SK-N-SH (cell line): ENCODE measurements around the gene CAPN10. TPM values are rescaled to one million over a fixed set of nuclear protein-coding genes. Genes with fewer than 3 reads are reported as not detected.

Experiments
- CTCF ChIA-PET: fragments of 300-600, 350-600 bp; formaldehyde crosslinking; extraction: SDS; loops from one replicate; lab custom pipeline; 2021; lab: Yijun Ruan, JAX
- POLR2A ChIA-PET: fragments of 350-600 bp; sonication (Branson Sonifier 250); formaldehyde crosslinking; extraction: SDS; loops from one replicate; lab custom pipeline; 2020; ENCODE audit warnings: antibody characterized with exemption, inconsistent platforms; lab: Yijun Ruan, JAX
- DNase-seq: peaks from one replicate; pipeline ENCODE4 v3.0.0; 2012
- H2AFZ ChIP-seq: fragments of 200-600 bp; sonication (generic); 2 replicates; pipeline ENCODE4 v1.8.1; 2016; ENCODE audit warnings: antibody characterized with exemption, mild to moderate bottlenecking, low read depth
- H3F3A ChIP-seq: fragments of 200-600 bp; sonication (generic); replicated peaks from 2 replicates; pipeline ENCODE3; 2016; ENCODE audit warnings: antibody characterized with exemption, mild to moderate bottlenecking; ENCODE audit not compliant: insufficient read depth
- H3K27ac ChIP-seq, 2 experiments: fragments of 200-500 bp in 1 of 2; fragments of 200-600 bp in 1 of 2; sonication (Bioruptor generic) in 1 of 2; sonication (generic), shearing (Covaris generic) in 1 of 2; 2 replicates each; pipeline versions ENCODE4 v1.5.1 to v1.6.1; 2014 to 2016; ENCODE audit warnings: low read depth in 2 of 2, inconsistent platforms in 1 of 2, low read length in 1 of 2, mild to moderate bottlenecking in 1 of 2, mixed read lengths in 1 of 2
- H3K27me3 ChIP-seq: fragments of 200-600 bp; sonication (generic), shearing (Covaris generic); 2 replicates; pipeline ENCODE4 v1.6.1; 2016; ENCODE audit warnings: mixed run types; ENCODE audit not compliant: insufficient read depth
- H3K36me3 ChIP-seq, 2 experiments: fragments of 200-500 bp in 1 of 2; fragments of 200-600 bp in 1 of 2; sonication (Bioruptor generic) in 1 of 2; sonication (generic) in 1 of 2; replicated peaks in 1 of 2; 2 replicates each; pipeline versions ENCODE3 to v1.5.1; 2014 to 2016; ENCODE audit warnings: low read length in 1 of 2, mild to moderate bottlenecking in 1 of 2; ENCODE audit not compliant: insufficient read depth in 2 of 2, control insufficient read depth in 1 of 2
- H3K4me1 ChIP-seq, 2 experiments: fragments of 200-500 bp in 1 of 2; fragments of 200-600 bp in 1 of 2; sonication (Bioruptor generic) in 1 of 2; sonication (generic), shearing (Covaris generic) in 1 of 2; 2 replicates each; pipeline versions ENCODE4 v1.5.1 to v1.6.1; 2014 to 2016; ENCODE audit warnings: low read depth in 1 of 2, low read length in 1 of 2, mixed run types in 1 of 2; ENCODE audit not compliant: insufficient read depth in 2 of 2, control insufficient read depth in 1 of 2
- H3K4me2 ChIP-seq: fragments of 200-600 bp; sonication (generic), shearing (Covaris generic); 2 replicates; pipeline ENCODE4 v1.6.1; 2017; ENCODE audit warnings: mixed run types
- H3K4me3 ChIP-seq, 2 experiments: fragments of 200-500 bp in 1 of 2; fragments of 200-600 bp in 1 of 2; sonication (Bioruptor generic) in 1 of 2; sonication (generic), shearing (Covaris generic) in 1 of 2; 2 replicates each; pipeline versions ENCODE4 v1.5.1 to v1.8.1; 2014 to 2016; ENCODE audit warnings: low read depth in 2 of 2, inconsistent platforms in 1 of 2, low read length in 1 of 2, mild to moderate bottlenecking in 1 of 2, mixed read lengths in 1 of 2, moderate library complexity in 1 of 2
- H3K79me2 ChIP-seq: fragments of 200-600 bp; sonication (generic); 2 replicates; pipeline ENCODE4 v1.8.1; 2017; ENCODE audit warnings: mild to moderate bottlenecking; ENCODE audit not compliant: insufficient read depth
- H3K9ac ChIP-seq: fragments of 200-600 bp; sonication (generic); 2 replicates; pipeline ENCODE4 v1.6.1; 2017; ENCODE audit warnings: mixed run types
- H3K9me2 ChIP-seq: fragments of 200-600 bp; sonication (generic); 2 replicates; pipeline ENCODE4 v1.6.1; 2017; ENCODE audit warnings: mixed run types
- H3K9me3 ChIP-seq: fragments of 200-600 bp; sonication (generic); 2 replicates; pipeline ENCODE4 v1.6.1; 2017; ENCODE audit warnings: mixed run types, mild to moderate bottlenecking, moderate library complexity
- H4K20me1 ChIP-seq: fragments of 200-600 bp; sonication (generic); 2 replicates; pipeline ENCODE4 v1.6.1; 2017; ENCODE audit warnings: mild to moderate bottlenecking, mixed run types; ENCODE audit not compliant: insufficient read depth
- EP300 ChIP-seq, 2 experiments: IDR thresholded peaks; 2 replicates each; pipeline versions ENCODE4 v1.4.0 to v1.6.1; 2012; ENCODE audit warnings: borderline replicate concordance in 1 of 2, low read depth in 1 of 2, low read length in 1 of 2
- GATA2 ChIP-seq: sonication (generic); formaldehyde crosslinking; IDR thresholded peaks from 2 replicates; pipeline ENCODE4 v1.5.0; 2020; ENCODE audit warnings: mild to moderate bottlenecking, missing genetic modification reagents
- MEF2A ChIP-seq: IDR thresholded peaks from 2 replicates; pipeline ENCODE4 v1.4.0; 2012; ENCODE audit warnings: low read depth, borderline replicate concordance
- NRF1 ChIP-seq: IDR thresholded peaks from 2 replicates; pipeline ENCODE4 v1.6.1; 2012; ENCODE audit warnings: low read depth, mild to moderate bottlenecking, low read length
- RCOR1 ChIP-seq: fragments of 150-350 bp; IDR thresholded peaks from 2 replicates; pipeline ENCODE4 v1.6.1; 2017; ENCODE audit warnings: antibody characterized with exemption, low read length
- RFX5 ChIP-seq: IDR thresholded peaks from 2 replicates; pipeline ENCODE4 v1.6.1; 2012; ENCODE audit warnings: mild to moderate bottlenecking, improper control_type of control experiment, low read length
- SIN3A ChIP-seq: IDR thresholded peaks from 2 replicates; pipeline ENCODE4 v1.6.1; 2012; ENCODE audit warnings: low read depth, mild to moderate bottlenecking, low read length, moderate library complexity, borderline replicate concordance
- whole genome bisulfite sequencing: methylation state at CpG from one replicate; pipeline ENCODE4 v1.1.6; 2017; ENCODE audit warnings: low lambda C conversion rate; 5-methylcytosine and 5-hydroxymethylcytosine counted together
- polyA plus RNA-seq, 3 experiments: library from polyadenylated mRNA; depleted of rRNA; stranded (reverse); fragments of >200 nt; gene quantifications; 2 replicates each; pipeline ENCODE4 v1.2.3, GENCODE V29; 2012

CAPN10 gene
- polyA plus RNA-seq, 1 of the 3 experiments (the other 2 are of a cell fraction) = 24.0 TPM

- peaks cover 40 to 41% of the 10 kb centered on the region in 2 experiments for H3K4me1 ChIP-seq
- no peaks in the 10 kb centered on the region for H3K27me3 ChIP-seq
- H3K36me3 ChIP-seq = peaks cover 0 to 7% of the 10 kb centered on the region in 2 experiments
- no peak overlapping the region for H3K27ac ChIP-seq
- no peak overlapping the region for H3K4me3 ChIP-seq
- H2AFZ ChIP-seq = no peak overlapping the region
- ChIA-PET POLR2A (no interaction called here), CTCF (interaction anchor here (1.0 to 1.7 kb wide), 2 partner anchors 211 to 276 kb away, joined by 3 to 4 read pairs; no protein-coding TSS in a partner anchor)
- H3K9ac ChIP-seq = no peak overlapping the region
- H4K20me1 ChIP-seq = peaks cover 7% of the 10 kb centered on the region; the same call in 1 of the 2 replicates
- no peak for TF ChIP-seq GATA2 (CRISPR knock-in tag)
- no peak for TF ChIP-seq NRF1
- no peaks in the 10 kb centered on the region for H3K9me3 ChIP-seq
- no peak overlapping the region for H3K4me2 ChIP-seq
- peaks cover 23% of the 10 kb centered on the region for H3F3A ChIP-seq
- DNase-seq = no peak
- no peaks in the 10 kb centered on the region for H3K9me2 ChIP-seq
- 90% methylated on average over 12 of the region's 12 CpGs for WGBS
- peaks cover 29% of the 10 kb centered on the region for H3K79me2 ChIP-seq
Observed at GRCh38 chr2:240563951-240564560, 22.5 kb upstream of the CAPN10 start.

- Histone ChIP-seq H3F3A (peaks cover 22% of the 10 kb centered on the region), H3K36me3 (peaks cover 0 to 7% of the 10 kb centered on the region in 2 experiments), H3K9ac (no peak overlapping the region), H3K27me3 (no peaks in the 10 kb centered on the region), H4K20me1 (peaks cover 6% of the 10 kb centered on the region; the same call in 1 of the 2 replicates), H3K4me2 (peak overlapping the region; percentile 98; the same call in 1 of the 2 replicates), H3K9me3 (no peaks in the 10 kb centered on the region), H3K9me2 (no peaks in the 10 kb centered on the region), H2AFZ (no peak overlapping the region), H3K4me1 (peaks cover 39 to 40% of the 10 kb centered on the region in 2 experiments), H3K4me3 (no peak overlapping the region), H3K79me2 (peaks cover 29% of the 10 kb centered on the region), H3K27ac (peak overlapping the region in 1 of 2 experiments; percentile 80; a peak in 2 of 4 replicates)
- TF ChIP-seq RCOR1 (no peak), EP300 (IDR thresholded peaks at IDR 0.05; ENCODE audit: borderline replicate concordance in 1 of 2, low read depth in 1 of 2, low read length in 1 of 2) (no peak), SIN3A (no peak), MEF2A (no peak), RFX5 (no peak), NRF1 (no peak)
- ChIA-PET CTCF (interaction anchor here (1.0 to 2.9 kb wide), 5 partner anchors 23 to 275 kb away, joined by 3 to 31 read pairs (median 4); partner anchors contain the start of gene CAPN10), POLR2A (interaction anchor here (2.6 kb wide), 1 partner anchor 22 kb away, joined by 18 read pairs; the partner anchor contains the start of gene CAPN10)
- no peak for DNase-seq
- WGBS = 90% methylated on average over 7 of the region's 10 CpGs
Observed at GRCh38 chr2:240564561-240565332, 21.8 kb upstream of the CAPN10 start.
